GM18499 (cell line): ENCODE measurements around the gene SMAP2.

ENCODE experiments used
- ATAC-seq: cut with Tn5 transposase; IDR thresholded peaks from one replicate; pipeline ENCODE4 v1.9.1; 2021; ENCODE audit warnings: moderate number of reproducible peaks; ENCODE audit not compliant: insufficient read depth, unreplicated experiment

Gene SMAP2

DNA sequence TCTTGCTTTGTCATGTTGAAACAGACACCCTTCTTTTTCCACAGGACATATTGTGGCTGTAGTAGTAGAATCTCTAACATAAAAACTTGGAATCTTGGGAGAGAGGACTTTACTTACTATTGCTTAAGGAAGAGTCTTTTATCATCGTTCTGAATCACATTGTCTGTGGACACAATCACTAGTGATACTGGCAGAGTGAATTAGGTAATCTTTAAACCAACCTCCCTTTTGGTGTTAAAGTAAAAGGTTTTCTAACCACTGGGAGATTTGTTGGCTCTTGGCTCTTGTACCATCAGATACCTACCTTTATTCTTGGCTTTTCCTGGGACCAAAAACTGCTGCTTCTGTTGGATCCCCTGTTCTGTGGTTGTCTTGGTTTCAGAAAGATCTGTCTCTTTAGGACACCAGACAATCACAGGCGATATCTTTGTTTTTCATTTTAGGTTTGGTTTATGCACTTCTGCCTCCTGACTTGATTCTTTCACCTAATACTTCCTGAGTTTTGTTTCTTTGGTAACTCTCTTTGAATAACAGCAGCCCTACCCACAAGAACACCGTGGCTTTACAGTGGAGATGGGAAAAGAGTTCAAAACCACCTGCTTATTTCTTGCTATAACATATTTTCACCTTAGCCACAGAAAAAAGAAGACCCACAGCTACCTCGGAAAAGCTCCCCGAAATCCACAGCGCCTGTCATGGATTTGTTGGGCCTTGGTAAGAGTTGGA is 40.2 kb downstream of the SMAP2 start:
- no peak for ATAC-seq

DNA sequence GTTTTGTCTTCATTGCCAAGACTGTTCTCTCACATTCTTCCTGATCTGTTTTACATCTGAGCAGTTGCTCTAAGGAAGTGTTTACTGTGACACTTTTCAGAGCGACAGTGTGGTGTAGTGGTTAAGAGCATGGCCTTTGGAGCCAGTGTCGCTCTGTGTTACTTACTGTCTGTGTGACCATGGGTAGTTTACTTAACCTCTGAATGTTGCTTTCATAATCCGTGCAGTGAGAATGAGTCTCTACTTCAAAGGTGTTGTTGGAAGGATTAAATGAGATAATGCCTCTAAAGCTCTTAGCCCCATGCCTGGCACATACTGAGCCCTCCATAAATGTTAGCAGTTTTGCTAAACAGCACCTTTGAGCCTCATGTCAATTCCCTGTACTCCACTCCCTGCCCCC is 40.8 kb downstream of the SMAP2 start:
- ATAC-seq, result no peak

DNA sequence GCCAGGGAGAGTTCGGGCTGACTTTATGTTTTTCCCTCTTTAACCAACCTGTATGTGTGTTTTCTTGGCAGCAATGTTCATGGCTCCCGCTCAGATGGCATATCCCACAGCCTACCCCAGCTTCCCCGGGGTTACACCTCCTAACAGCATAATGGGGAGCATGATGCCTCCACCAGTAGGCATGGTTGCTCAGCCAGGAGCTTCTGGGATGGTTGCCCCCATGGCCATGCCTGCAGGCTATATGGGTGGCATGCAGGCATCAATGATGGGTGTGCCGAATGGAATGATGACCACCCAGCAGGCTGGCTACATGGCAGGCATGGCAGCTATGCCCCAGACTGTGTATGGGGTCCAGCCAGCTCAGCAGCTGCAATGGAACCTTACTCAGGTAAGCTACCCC is 43.2 kb downstream of the SMAP2 start:
- ATAC-seq, result no peak

DNA sequence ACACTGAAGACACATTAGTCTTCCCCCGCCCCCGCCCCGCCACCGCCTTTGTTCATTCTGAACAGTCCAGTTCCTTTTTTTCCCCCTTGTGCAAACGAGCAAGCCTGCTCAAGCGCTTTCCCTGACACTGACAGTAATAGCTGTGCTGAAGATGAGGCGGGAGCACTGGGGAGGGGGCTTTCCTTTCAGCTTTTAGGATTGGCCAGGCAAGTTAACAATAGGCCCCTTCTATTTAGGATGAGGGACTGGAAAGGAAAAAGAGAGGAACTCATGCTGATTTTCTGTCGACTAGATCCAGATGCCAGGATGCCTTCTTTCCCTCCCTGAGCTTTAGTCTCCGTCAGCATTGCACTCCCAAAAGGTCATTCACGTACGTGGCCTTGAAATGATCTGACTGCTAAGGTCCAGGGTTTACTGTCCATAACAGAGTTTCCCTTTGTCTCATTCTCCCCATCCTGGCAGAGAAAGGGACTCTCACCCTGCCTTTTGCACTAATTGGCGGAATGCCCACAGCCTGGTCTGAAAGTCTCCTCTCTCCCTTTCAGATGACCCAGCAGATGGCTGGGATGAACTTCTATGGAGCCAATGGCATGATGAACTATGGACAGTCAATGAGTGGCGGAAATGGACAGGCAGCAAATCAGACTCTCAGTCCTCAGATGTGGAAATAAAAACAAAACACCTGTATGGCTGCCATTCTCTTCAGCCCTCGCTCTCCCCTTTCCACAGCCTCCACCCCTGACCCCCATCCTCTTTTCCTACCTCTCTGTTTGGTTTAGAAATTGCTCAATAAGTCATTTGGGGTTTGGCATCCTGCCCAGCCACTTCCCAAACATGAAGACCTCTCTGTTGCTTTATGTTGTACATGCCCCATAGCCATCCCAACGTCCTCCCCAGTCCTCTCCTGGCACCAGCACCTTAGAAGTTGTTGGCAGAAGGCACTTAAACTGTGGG is 48.2 kb downstream of the SMAP2 start:
- no peak for ATAC-seq

DNA sequence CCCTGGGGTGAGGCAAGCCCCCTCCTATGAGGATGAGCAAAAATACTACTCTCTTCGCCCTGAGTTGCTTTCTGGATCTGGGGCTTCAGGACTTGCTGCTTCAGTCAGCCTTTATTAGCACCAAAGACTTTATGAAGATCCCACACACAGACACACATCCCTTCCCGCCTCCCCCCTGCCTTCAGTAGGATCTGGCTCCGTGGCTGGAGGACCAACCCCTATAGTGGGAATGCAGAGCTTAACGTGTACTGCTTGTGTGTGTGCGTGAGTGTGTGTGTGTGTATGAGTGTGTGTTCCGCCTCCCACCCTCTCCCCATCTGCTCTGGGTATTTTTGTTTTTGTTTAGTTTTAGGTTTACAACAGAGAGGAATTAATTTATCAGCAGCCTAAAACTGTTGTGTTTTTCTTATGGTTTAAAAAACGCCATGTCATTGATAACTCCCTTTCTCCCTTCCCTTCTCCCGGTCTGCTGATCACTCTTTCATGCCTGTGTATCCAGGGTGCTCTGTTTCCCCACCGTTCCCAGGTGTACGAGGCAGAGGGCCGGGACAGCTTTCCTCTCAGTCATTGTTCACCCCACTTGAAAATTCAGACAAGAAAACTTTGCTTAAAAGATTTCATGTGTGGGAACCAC is 49.2 kb downstream of the SMAP2 start:
- ATAC-seq, result no peak

DNA sequence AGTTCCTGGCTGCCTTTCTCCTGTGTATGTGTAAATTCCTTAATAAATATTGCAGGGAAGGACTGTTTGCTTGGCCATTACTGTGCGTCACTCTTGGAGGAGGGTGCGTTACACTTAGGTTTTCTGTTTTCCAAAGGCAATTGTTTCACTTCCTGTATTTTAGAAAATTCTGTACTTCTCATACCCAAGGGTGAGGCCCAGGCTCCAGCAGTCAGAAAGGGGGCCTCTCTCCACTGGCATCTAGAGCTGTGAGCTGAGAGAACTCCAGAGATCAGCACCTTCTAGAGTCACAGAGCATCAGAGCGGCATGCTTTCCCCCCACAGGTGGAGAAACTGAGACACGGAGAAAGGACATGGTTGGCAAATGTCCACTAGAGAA is 49.7 kb downstream of the SMAP2 start:
- ATAC-seq, result no peak

DNA sequence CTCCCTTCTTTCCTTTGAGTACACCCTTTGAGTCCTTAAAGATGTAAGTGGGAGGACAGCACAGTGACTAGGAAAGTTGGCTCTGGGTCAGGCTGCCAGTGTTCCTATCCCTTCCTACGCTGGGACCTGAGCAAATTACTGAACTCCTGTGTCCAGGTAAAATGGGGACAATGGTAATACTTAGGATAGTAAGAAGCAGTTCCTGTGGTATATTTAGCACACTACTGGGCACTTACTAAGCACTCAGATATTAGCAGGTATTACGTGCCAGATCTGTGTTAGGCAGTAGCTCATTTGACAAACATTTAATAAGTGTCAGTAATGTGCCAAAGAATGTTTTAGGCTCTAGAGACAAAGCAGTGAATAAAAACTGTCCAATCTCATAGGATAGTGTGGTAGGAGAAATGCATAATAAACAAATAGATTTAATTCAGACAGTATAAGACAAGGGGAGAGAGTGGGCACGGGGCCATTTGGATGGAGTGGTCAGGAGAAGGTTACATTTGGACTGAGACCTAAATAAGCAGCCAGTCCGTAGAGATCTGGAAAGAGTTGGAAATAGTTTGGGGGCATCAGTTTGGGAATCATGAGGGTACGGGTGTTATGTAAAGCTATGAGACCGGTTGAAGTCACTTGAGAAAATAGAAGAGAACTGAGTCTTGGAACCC is 50.6 kb downstream of the SMAP2 start:
- ATAC-seq, result no peak

DNA sequence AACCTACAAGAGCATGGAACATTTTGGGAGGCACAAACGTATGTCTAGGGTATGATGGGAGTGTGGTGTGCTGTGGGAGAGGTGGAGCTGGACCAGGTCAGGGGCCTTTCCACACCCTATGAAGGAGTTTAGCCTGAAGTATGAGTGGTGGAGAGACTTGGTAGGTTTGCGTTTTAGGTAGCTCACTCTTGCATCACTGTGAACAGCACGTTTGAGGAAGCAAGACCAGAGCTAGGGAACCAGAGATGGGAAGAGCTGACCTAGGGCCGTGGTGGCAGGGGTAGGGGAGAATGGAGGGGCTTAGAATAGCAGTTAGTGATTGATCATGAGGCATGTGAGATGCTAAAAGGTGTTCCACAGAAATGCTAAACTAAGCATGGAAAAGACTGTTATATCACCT is 51.7 kb downstream of the SMAP2 start:
- ATAC-seq, result no peak

DNA sequence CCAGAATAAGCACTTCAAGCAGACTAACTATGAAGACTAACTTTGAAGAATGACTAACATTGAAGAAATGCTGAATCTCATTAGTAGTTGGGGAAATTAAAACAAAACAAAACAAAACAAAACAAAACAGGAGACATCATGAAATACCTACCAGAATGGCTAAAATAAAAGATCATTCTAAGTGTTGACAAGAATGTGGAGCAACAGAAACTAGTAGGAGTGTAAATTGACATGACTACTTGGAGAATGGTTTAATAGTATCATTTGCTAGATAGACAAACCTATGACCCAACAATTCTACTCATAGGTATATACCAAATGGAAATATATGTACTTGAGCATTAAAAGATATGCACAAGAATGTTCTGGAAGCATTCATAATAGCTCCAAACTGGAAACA is 57.9 kb downstream of the SMAP2 start:
- no peak for ATAC-seq

DNA sequence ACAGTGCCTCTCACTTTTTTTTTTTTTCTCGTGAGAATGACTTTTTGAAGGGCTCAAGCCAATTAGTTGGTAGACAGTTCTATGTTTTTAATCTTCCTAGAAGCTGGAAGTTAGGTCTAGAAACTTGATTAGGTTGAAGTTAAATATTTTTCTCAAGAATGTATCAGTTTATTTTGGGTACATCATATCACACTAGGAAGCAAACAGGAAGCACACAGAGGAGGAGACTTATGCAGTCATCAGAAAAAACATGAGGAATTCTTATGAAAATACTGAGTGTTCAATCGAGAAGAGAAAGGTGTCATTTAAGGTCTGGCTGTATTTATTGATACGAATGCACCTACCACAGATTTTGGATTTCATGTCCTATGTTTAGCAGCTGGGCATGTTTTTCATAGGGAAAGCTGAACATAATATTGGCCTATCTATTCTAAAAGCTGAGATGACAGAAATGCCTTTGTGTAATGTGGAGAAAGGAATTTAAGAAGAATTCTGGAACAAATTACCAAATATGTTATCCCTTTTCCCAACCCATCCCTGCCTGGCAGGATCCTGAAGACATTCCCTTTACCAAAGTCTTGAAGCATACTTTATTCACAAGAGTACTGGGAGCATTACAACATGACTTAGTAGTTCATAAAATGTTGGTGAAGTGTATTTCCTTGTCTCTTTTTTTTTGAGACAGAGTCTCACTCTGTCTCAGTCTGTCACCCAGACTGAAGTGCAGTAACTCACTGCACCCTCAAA is 59.3 kb downstream of the SMAP2 start:
- ATAC-seq, result no peak

DNA sequence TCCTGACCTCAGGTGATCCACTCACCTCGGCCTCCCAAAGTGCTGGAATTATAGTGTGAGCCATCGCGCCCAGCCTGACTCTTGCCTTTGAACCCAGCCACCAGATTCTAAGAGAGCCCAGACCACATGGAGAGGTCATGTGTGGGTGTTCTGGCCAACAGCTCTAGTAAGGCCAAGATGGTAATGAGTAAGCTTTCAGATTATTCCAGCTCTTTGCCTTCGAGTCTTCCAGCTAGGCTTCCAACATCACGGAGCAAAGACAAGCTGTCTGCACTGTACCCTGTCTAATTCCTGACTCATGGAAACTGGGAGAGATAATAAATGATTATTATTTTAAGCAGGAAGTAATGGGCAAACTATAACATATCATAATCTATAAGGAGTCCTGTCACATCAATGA is 61.9 kb downstream of the SMAP2 start:
- no peak for ATAC-seq

DNA sequence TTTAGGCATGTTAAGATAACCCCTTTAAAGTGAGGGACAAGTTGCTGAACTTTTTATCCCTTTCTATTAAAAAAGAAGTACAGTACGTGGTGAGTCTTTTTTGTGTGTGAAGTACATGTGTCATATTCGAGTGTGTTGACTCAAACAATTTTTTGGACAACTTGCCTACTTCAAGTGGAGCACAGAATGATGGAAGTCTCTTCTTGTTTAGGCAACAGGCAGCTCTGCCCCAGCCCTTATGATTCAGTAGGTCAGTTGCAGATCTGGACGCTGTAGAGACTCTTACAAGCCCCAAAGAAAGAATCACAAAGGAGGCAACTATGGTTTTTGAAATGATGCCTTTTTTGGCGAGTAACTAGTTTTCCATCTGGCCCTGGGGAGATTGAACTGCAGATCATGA is 62.3 kb downstream of the SMAP2 start:
- ATAC-seq, result no peak

DNA sequence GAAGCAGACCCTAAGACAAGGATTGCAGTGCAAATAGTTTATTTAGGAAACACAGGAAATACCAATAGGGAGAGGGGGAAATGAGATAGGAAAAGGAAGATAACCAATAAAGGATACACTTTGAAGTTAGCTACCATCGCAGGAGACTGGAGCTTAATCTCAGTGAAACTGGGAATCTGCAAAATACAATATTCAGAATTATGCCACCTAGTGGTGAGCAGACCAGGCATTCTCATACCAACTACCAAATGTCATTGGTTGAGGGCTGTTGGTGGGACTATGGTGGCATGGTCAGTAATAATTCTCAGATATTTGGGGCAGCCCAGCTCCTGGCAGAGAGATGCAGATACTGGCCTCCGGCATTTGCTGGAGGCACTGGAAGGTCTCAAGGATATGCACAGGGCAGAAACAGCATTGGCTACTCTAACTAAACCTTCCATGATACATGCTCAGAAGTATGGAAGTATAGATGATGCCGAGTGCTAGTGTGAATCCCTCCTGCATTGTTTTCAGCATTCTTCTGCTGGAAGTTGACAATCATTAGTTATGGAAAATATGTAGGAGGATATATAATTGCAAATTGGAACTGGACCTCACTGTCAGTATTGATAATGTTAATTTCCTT is 65.0 kb downstream of the SMAP2 start:
- no peak for ATAC-seq

DNA sequence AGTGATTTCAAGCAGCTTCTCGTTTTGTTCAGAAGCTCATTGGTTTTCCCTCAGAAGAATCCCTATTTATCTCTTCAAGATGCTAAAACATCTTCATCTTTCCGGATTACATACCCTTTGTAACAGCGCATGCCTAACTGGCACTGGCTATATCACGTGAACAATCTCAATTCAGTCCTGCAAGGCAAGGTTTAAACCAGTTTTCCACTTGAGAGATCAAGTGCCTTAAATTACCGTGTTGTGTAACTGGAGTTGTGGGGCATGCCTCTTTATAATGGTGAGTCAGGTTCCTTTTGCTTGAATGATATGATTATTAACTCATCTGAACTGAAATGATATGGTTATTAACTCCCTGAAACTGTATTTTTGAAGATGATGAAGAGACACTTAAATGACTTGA is 65.7 kb downstream of the SMAP2 start:
- no peak for ATAC-seq

DNA sequence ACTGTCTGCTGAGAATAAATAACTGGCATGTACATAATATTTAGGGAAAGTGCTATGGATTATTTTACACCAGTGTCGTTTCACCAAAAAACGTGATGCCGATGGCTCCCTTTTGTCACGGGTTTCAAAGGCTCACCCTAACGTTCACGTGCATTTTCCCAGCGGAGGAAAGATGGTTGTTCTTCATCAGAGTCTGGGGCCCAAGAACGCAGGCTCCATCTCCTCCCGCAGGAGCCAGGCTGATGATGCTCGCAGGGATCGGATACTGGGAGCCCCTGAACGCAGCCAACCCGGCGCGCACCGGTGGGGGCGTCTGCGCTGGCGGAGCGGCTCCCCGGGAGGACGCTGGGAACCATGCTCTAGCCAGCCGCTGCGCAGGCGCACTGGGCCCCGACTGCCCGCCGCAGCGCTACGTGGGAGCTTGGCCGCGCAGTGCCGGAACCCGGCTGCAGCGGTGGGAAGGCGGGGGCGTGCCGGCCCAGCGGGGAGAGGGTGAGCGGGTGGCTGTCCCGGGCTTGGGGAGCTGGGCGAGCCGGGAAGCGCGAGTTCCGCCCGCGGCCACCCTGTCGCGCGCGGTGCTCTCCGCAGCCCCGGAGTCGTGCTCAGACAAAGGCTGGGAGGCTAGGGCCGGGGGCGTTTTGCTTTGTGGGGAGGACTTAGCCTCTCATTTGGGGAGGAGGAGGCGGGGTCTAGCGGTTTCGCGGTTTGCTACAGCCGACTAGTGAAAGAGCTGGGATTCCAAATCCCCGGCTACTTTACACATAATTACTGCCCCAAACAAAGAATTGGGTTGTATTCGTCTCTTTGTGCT is 76.4 kb downstream of the SMAP2 start, which contains the start of gene ZFP69B:
Gene ZFP69B (plus strand): TSS at position 793 of the 811 bp plus-strand sequence. CDS start 486 bp downstream, outside the sequence.
- ATAC-seq, result no peak

DNA sequence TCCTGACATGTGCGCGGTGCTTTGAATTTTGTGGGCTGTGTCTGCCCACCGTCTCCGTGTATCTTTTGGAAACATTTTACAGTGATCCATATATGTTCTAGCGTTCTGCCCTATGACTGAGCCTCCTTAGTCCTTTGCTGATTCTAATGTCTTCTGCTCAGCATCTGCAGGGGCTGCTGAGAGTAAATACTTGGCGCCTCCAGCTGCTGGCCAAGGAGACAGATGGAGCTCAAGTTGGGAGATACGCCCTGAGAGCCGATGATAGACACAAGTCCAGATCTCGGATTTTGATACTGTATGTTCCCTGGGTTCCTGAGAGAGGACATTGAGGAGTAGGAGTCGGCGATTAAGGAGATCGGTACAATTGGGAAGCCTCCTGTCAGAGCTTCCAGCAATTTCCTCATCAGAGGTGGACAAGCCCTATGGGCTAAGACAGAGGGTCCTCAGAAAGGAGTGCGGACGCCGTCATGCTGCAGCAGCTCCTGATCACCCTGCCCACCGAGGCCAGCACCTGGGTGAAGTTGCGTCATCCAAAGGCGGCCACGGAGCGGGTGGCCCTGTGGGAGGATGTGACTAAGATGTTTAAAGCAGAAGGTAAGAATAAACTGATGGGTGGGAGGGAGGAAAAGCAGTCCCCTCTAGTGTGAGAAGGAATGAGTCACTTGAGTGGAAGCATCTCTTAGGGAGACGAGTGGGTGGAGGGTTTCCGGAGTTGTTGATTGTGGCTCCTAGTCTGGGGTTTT is 77.1 kb downstream of the SMAP2 start:
- ATAC-seq, result peak; percentile 46

DNA sequence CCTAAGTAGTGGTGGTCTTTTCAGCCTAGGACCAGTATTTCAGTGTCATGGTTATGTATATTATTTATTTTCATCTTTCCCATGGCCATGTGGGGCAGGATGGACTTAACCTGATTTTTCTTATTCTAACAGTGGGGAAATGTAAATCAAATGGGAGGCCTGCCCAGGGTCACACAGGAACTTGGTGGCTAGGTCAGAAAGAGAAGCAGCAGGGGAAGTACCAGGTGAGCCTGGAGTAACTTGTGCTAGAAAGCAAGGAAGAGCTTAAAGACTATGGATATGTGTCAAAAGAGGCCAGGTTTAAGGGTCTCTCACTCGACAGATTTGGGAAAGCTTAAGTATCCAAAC is 77.7 kb downstream of the SMAP2 start:
- ATAC-seq, result no peak

DNA sequence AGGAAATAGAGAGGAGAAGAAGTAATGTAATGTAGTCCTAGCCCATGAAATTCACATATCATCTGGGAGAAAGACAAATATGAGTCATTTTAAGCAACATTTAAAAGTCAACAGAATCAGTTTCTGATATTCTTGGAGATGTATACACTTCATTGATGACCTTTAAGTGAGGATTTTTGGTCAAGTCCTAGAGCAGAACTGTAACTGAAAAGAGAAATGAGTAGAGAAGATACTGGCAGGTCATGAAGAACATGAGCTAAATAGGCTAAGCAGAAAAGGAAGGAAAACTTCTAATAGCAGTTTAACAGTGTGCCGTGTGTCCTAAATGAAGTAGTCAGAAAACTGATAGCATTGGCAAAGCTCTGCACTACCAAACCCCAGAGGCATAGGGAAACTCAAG is 81.3 kb downstream of the SMAP2 start:
- ATAC-seq, result no peak
